B cell (primary cell): Measurements from ENCODE around the gene COASY. TPM values are rescaled to one million over a fixed set of nuclear protein-coding genes. Genes with fewer than 3 reads are reported as not detected.

Experiments used
- ATAC-seq: fragments of 200-7000 bp; cut with Tn5 transposase; one replicate; pipeline ENCODE4 v1.10.0; 2021; ENCODE audit warnings: low read depth, mild to moderate bottlenecking, moderate number of reproducible peaks, moderate library complexity
- CTCF ChIA-PET: fragments of 350-600 bp; sonication (Branson Sonifier 250); formaldehyde crosslinking; loops from one replicate; lab custom pipeline; 2021; ENCODE audit warnings: antibody characterized with exemption, inconsistent platforms; lab: Charles Lee
- POLR2A ChIA-PET: fragments of 350-600 bp; sonication (Branson Sonifier 250); formaldehyde crosslinking; loops from one replicate; lab custom pipeline; 2021; ENCODE audit warnings: antibody characterized with exemption; lab: Charles Lee
- DNase-seq: peaks from one replicate; pipeline ENCODE4 v3.0.0; 2013
- H2AFZ ChIP-seq: 2 replicates; pipeline ENCODE4 v1.6.1; 2012; ENCODE audit warnings: mild to moderate bottlenecking, low read depth, low read length; ENCODE audit not compliant: insufficient read depth, poor library complexity, severe bottlenecking
- H3K27ac ChIP-seq, 2 donors: 1 replicate in 1 of 2; 2 replicates in 1 of 2; pipeline ENCODE4 v1.5.1; 2012 to 2013; ENCODE audit warnings: low read length in 2 of 2, mild to moderate bottlenecking in 2 of 2, moderate library complexity in 1 of 2
- H3K27me3 ChIP-seq, 4 experiments: fragments of 200-600 bp in 1 of 4; sonication (generic) in 1 of 4; replicated peaks in 1 of 4; 1 replicate in 2 of 4; 2 replicates in 2 of 4; pipeline versions ENCODE4 v1.6.1 to v1.7.0; 2013 to 2016; ENCODE audit warnings: low read length in 3 of 4, mild to moderate bottlenecking in 2 of 4, mixed read lengths in 1 of 4, moderate library complexity in 1 of 4; ENCODE audit not compliant: insufficient read depth in 4 of 4, control insufficient read depth in 3 of 4; ENCODE audit errors: control extremely low read depth in 1 of 4
- H3K36me3 ChIP-seq, 2 experiments: replicated peaks in 1 of 2; 1 replicate in 1 of 2; 2 replicates in 1 of 2; pipeline versions ENCODE4 v1.6.1 to v1.7.1; 2013; ENCODE audit warnings: low read length in 1 of 2; ENCODE audit not compliant: insufficient read depth in 2 of 2, control insufficient read depth in 1 of 2; ENCODE audit errors: control extremely low read depth in 1 of 2, extremely low read depth in 1 of 2
- H3K4me1 ChIP-seq, 2 donors: fragments of 200-600 bp in 1 of 2; sonication (generic) in 1 of 2; 1 replicate in 1 of 2; 2 replicates in 1 of 2; pipeline versions ENCODE4 v1.5.1 to v1.6.1; 2013 to 2017; ENCODE audit warnings: low read length in 2 of 2; ENCODE audit not compliant: control insufficient read depth in 2 of 2, insufficient read depth in 2 of 2
- H3K4me2 ChIP-seq: replicated peaks from 2 replicates; pipeline ENCODE3; 2012; ENCODE audit warnings: mild to moderate bottlenecking, low read depth, low read length; ENCODE audit not compliant: poor library complexity, severe bottlenecking
- H3K4me3 ChIP-seq, 5 experiments: fragments of 200-600 bp in 1 of 5; sonication (generic) in 1 of 5; 1 replicate in 3 of 5; 2 replicates in 2 of 5; pipeline versions ENCODE4 v1.5.1 to v1.7.0; 2011 to 2016; ENCODE audit warnings: low read length in 4 of 5, mild to moderate bottlenecking in 4 of 5, low read depth in 2 of 5, control low read depth in 1 of 5, moderate library complexity in 1 of 5; ENCODE audit not compliant: insufficient read depth in 1 of 5; ENCODE audit errors: control extremely low read depth in 1 of 5, extremely low read depth in 1 of 5
- H3K79me2 ChIP-seq: fragments of 200-600 bp; sonication (generic); one replicate; pipeline ENCODE4 v1.6.0; 2016; ENCODE audit warnings: low read length; ENCODE audit not compliant: control insufficient read depth, insufficient read depth
- H3K9ac ChIP-seq: fragments of 200-600 bp; sonication (generic); 2 replicates; pipeline ENCODE4 v1.6.1; 2017; ENCODE audit warnings: mild to moderate bottlenecking, low read length, moderate library complexity
- H3K9me3 ChIP-seq, 3 donors: one replicate each; pipeline versions ENCODE4 v1.6.1 to v1.7.1; 2013; ENCODE audit warnings: low read length in 2 of 3; ENCODE audit not compliant: control insufficient read depth in 2 of 3, insufficient read depth in 1 of 3; ENCODE audit errors: control extremely low read depth in 1 of 3
- H4K20me1 ChIP-seq: 2 replicates; pipeline ENCODE4 v1.6.0; 2012; ENCODE audit warnings: mild to moderate bottlenecking, low read length; ENCODE audit not compliant: insufficient read depth, control insufficient read depth, poor library complexity, severe bottlenecking
- H3K27ac Mint-ChIP-seq: one replicate; pipeline ENCODE4 v1.8.0; 2021; ENCODE audit warnings: mixed read lengths
- H3K27me3 Mint-ChIP-seq: one replicate; pipeline ENCODE4 v1.8.0; 2021; ENCODE audit warnings: mixed read lengths
- H3K4me1 Mint-ChIP-seq: one replicate; pipeline ENCODE4 v1.8.0; 2021; ENCODE audit warnings: mixed read lengths
- H3K4me3 Mint-ChIP-seq: one replicate; pipeline ENCODE4 v1.8.0; 2021; ENCODE audit warnings: mixed read lengths
- H3K9me3 Mint-ChIP-seq: one replicate; pipeline ENCODE4 v1.8.0; 2022; ENCODE audit warnings: mixed read lengths; ENCODE audit not compliant: insufficient read depth
- EZH2 ChIP-seq: IDR thresholded peaks from 2 replicates; pipeline ENCODE4 v1.6.1; 2012; ENCODE audit warnings: borderline replicate concordance, low read depth, mild to moderate bottlenecking, moderate library complexity, low read length; ENCODE audit not compliant: insufficient read depth, poor library complexity, severe bottlenecking
- WGBS: methylation state at CpG from one replicate; pipeline ENCODE4 v1.1.5; 2013; ENCODE audit warnings: missing lambda C conversion rate; ENCODE audit not compliant: insufficient coverage; 5-methylcytosine and 5-hydroxymethylcytosine counted together
- intact Hi-C: fragments of 100-400 bp; cut with micrococcal nuclease; formaldehyde crosslinking; loops from one replicate; pipeline ENCODE4 v1.10.0; 2022
- polyA plus RNA-seq: library from polyadenylated mRNA; depleted of rRNA; stranded (reverse); fragments of >200 nt; gene quantifications from 2 replicates; pipeline ENCODE4 v1.2.3, GENCODE V29; 2012
- total RNA-seq, 2 donors: library from RNA; stranded (reverse); fragments of 120-200 nt in 1 of 2; gene quantifications; 1 replicate in 1 of 2; 2 replicates in 1 of 2; pipeline versions ENCODE4 v1.2.3 to v1.2.4, GENCODE V29; 2013 to 2022
- TF ChIP-seq, protein P1 (sequence below): fragments of 200-600 bp; IDR thresholded peaks from one replicate; pipeline ENCODE4 v1.8.0; 2022; ENCODE audit warnings: antibody characterized with exemption, mild to moderate bottlenecking

The COASY gene
- total and polyA plus RNA-seq, 2 donors (not counting 1 experiment from before 2014, with no cell fraction given) = 76.6 to 82.3 TPM

DNA sequence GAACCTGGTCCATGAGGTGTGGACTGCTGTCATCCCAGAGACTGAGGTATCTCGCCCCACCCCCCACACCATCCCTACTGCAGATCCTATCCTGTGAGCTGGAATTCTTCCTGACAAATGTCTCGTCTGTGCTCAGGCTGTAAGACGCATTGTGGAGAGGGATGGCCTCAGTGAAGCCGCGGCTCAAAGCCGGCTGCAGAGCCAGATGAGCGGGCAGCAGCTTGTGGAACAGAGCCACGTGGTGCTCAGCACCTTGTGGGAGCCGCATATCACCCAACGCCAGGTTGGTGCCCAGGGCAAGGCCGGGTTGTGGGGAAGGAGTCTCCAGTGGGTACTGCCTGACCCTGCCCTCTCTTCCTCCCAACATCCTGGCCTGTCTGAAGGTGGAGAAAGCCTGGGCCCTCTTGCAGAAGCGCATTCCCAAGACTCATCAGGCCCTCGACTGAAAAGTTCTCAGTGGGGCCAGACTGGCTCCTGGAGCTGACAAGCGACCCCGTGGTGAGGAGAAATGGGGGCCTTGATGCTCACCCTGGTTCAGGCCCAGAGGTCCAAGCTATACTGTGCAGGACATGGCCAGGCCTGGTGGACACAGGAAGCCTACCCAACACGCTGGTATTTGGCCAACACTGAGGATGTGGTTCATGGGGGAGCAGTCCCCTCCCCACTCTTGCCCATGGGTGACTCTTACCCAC is 3.7 kb downstream of the COASY start:
- no peak for DNase-seq

More for the DNA sequence above, 3.7 kb downstream of the COASY start:
- Histone ChIP-seq H3K9me3 (no peaks in the 10 kb centered on the region), H3K27ac (peak overlapping the region; percentile 59 to 78), H3K4me2 (peak overlapping the region; percentile 93), H3K9ac (no peak overlapping the region), H3K27me3 (no peaks in the 10 kb centered on the region), H3K4me3 (no peak overlapping the region), H2AFZ (no peak overlapping the region), H3K79me2 (peaks cover 65% of the 10 kb centered on the region), H3K36me3 (peaks cover 0 to 44% of the 10 kb centered on the region in 2 experiments), H3K4me1 (peaks cover 31 to 49% of the 10 kb centered on the region in 2 donors), H4K20me1 (peaks cover 25% of the 10 kb centered on the region)
- POLR2A ChIA-PET = interaction anchor here (0.6 to 2.4 kb wide), 2 partner anchors 11 to 86 kb away, joined by 3 to 18 read pairs; no protein-coding TSS in a partner anchor
- Mint-ChIP-seq H3K4me1 (peaks cover 44% of the 10 kb centered on the region), H3K27me3 (no peaks in the 10 kb centered on the region), H3K27ac (peak overlapping the region; percentile 65), H3K9me3 (no peaks in the 10 kb centered on the region), H3K4me3 (peak overlapping the region; percentile 99)
- no peak for ATAC-seq
- TF ChIP-seq, protein P1, sequence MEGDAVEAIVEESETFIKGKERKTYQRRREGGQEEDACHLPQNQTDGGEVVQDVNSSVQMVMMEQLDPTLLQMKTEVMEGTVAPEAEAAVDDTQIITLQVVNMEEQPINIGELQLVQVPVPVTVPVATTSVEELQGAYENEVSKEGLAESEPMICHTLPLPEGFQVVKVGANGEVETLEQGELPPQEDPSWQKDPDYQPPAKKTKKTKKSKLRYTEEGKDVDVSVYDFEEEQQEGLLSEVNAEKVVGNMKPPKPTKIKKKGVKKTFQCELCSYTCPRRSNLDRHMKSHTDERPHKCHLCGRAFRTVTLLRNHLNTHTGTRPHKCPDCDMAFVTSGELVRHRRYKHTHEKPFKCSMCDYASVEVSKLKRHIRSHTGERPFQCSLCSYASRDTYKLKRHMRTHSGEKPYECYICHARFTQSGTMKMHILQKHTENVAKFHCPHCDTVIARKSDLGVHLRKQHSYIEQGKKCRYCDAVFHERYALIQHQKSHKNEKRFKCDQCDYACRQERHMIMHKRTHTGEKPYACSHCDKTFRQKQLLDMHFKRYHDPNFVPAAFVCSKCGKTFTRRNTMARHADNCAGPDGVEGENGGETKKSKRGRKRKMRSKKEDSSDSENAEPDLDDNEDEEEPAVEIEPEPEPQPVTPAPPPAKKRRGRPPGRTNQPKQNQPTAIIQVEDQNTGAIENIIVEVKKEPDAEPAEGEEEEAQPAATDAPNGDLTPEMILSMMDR = no peak
- TF ChIP-seq EZH2 = no peak
- intact Hi-C loops = loop anchor here (5.0 kb wide), 1 partner anchor 112 kb away; the partner anchor contains the start of gene PLEKHH3
- whole genome bisulfite sequencing = 91% methylated on average over 13 of the region's 16 CpGs
- CTCF ChIA-PET = interaction anchor here (0.8 to 6.4 kb wide), 6 partner anchors 11 to 106 kb away, joined by 3 to 51 read pairs (median 6); partner anchors contain the start of gene PSMC3IP
